NCI-H1092 treated with DMSO at 0.1 percent for 48 hours (cell line): ENCODE data around the gene SCFD2.

Experiments
- DNase-seq: peaks from one replicate; lab custom pipeline; 2025; lab: John Stamatoyannopoulos, UW

Gene SCFD2

GRCh38 chr4:52987392-52988056 lies 378.3 kb downstream of the SCFD2 start:
- DNase-seq, result peak; percentile 25

GRCh38 chr4:52984462-52984881 lies 381.4 kb downstream of the SCFD2 start:
- DNase-seq, result no peak

GRCh38 chr4:52983563-52984303 lies 382.1 kb downstream of the SCFD2 start:
- peak; percentile 70 for DNase-seq

GRCh38 chr4:52982946-52983340 lies 382.9 kb downstream of the SCFD2 start:
- DNase-seq, result no peak

- peak; percentile 70 for DNase-seq
These were observed 383.5 kb downstream of the SCFD2 start for GRCh38 chr4:52982255-52982945.

GRCh38 chr4:52979821-52980590 lies 385.9 kb downstream of the SCFD2 start:
- no peak for DNase-seq

- no peak for DNase-seq
These were observed 386.8 kb downstream of the SCFD2 start for GRCh38 chr4:52979020-52979419.

- no peak for DNase-seq
These were observed 388.6 kb downstream of the SCFD2 start for GRCh38 chr4:52977252-52977651.

- DNase-seq, result no peak
These were observed 389.2 kb downstream of the SCFD2 start for GRCh38 chr4:52976523-52977230.

GRCh38 chr4:52968691-52969090 lies 397.2 kb downstream of the SCFD2 start:
- DNase-seq, result no peak

GRCh38 chr4:52968241-52968640 lies 397.6 kb downstream of the SCFD2 start:
- no peak for DNase-seq

GRCh38 chr4:52966781-52967180 lies 399.1 kb downstream of the SCFD2 start:
- no peak for DNase-seq

GRCh38 chr4:52966172-52966571 lies 399.7 kb downstream of the SCFD2 start:
- no peak for DNase-seq

GRCh38 chr4:52964561-52965101 lies 401.2 kb downstream of the SCFD2 start:
- DNase-seq, result no peak

GRCh38 chr4:52964011-52964410 lies 401.9 kb downstream of the SCFD2 start:
- DNase-seq, result no peak

- DNase-seq, result no peak
These were observed 403.1 kb downstream of the SCFD2 start for GRCh38 chr4:52962721-52963120.

- no peak for DNase-seq
These were observed 404.0 kb downstream of the SCFD2 start for GRCh38 chr4:52961666-52962412.

GRCh38 chr4:52959541-52959940 lies 406.3 kb downstream of the SCFD2 start:
- no peak for DNase-seq

- DNase-seq, result no peak
These were observed 407.8 kb downstream of the SCFD2 start for GRCh38 chr4:52957835-52958631.

- peak; percentile 81 for DNase-seq
These were observed 408.6 kb downstream of the SCFD2 start for GRCh38 chr4:52957220-52957686.
